HG02943 (cell line): ENCODE data around the gene C17orf107.

Experiments used
- ATAC-seq: cut with Tn5 transposase; IDR thresholded peaks from one replicate; pipeline ENCODE4 v1.9.1; 2021; ENCODE audit warnings: mild to moderate bottlenecking, low read depth, moderate library complexity; ENCODE audit not compliant: unreplicated experiment

Gene C17orf107

GRCh38 chr17:4932756-4933155 lies 33.4 kb downstream of the C17orf107 start:
- no peak for ATAC-seq

- no peak for ATAC-seq
These were observed 34.3 kb downstream of the C17orf107 start for GRCh38 chr17:4933646-4934045.

- ATAC-seq, result no peak
These were observed 35.0 kb downstream of the C17orf107 start for GRCh38 chr17:4934173-4934979.

- ATAC-seq, result no peak
These were observed 36.3 kb downstream of the C17orf107 start for GRCh38 chr17:4935650-4936049.

- no peak for ATAC-seq
These were observed 37.1 kb downstream of the C17orf107 start for GRCh38 chr17:4936436-4936835.

GRCh38 chr17:4937553-4937952 lies 38.2 kb downstream of the C17orf107 start:
- ATAC-seq, result no peak

GRCh38 chr17:4938069-4938491 lies 38.7 kb downstream of the C17orf107 start:
- no peak for ATAC-seq

- no peak for ATAC-seq
These were observed 39.6 kb downstream of the C17orf107 start for GRCh38 chr17:4938688-4939545.

GRCh38 chr17:4939546-4939795 lies 40.1 kb downstream of the C17orf107 start:
- ATAC-seq, result peak; percentile 10

- ATAC-seq, result peak; percentile 62
These were observed 40.6 kb downstream of the C17orf107 start, which contains the start of the genes RNF167 and SLC25A11 for GRCh38 chr17:4939796-4940554. Gene RNF167, plus strand, starts transcription at chr17:4940268. Its CDS starts 642 bp downstream, at chr17:4940910. Gene SLC25A11, minus strand, starts transcription at chr17:4940046. Its CDS starts 136 bp downstream, at chr17:4939910.

GRCh38 chr17:4940555-4941318 lies 41.4 kb downstream of the C17orf107 start:
- no peak for ATAC-seq

GRCh38 chr17:4941319-4941610 lies 41.9 kb downstream of the C17orf107 start:
- ATAC-seq, result no peak

- ATAC-seq, result no peak
These were observed 43.6 kb downstream of the C17orf107 start for GRCh38 chr17:4942760-4943508.

- ATAC-seq, result no peak
These were observed 44.8 kb downstream of the C17orf107 start for GRCh38 chr17:4944163-4944553.

- no peak for ATAC-seq
These were observed 45.3 kb downstream of the C17orf107 start for GRCh38 chr17:4944554-4945175.

- ATAC-seq, result no peak
These were observed 46.0 kb downstream of the C17orf107 start for GRCh38 chr17:4945176-4945943.

- ATAC-seq, result no peak
These were observed 46.6 kb downstream of the C17orf107 start for GRCh38 chr17:4945944-4946280.

GRCh38 chr17:4946312-4946976 lies 47.1 kb downstream of the C17orf107 start:
- no peak for ATAC-seq
